Measurements from ENCODE around the gene GPR75.
"Not testable (repeated sequence)": the region's sequence is repeated elsewhere in the genome, so short reads cannot be mapped to it uniquely, and the experiment has no call there.

DNA sequence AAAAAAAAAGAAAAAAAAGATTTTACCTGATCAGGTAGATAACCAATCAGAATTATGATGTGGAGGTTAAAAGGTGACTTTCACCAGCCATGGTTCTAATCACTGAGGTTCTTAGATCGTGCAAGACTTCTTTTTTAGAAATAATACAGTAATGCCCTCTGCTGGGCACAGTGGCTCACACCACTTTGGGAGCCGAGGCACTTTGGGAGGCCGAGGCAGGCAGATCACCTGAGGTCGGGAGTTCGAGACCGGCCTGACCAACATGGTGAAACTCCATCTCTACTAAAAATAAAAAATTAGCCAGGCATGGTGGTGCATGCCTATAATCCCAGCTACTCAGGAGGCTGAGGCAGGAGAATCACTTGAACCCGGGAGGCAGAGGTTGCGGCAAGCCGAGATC lies 36.1 kb downstream of the GPR75 start:
- TF ChIP-seq CTCF (IDR thresholded peaks at IDR 0.05; ENCODE audit: insufficient read depth, low read length); POLR2AphosphoS5 (IDR thresholded peaks at IDR 0.05; ENCODE audit: low read depth); REST (IDR thresholded peaks at IDR 0.05; ENCODE audit: insufficient replicate concordance, low read depth); SPI1 (IDR thresholded peaks at IDR 0.05; ENCODE audit: borderline replicate concordance, low read depth): not testable (repeated sequence)
